ENCODE results near the gene CST6. TPM values are rescaled to one million over a fixed set of nuclear protein-coding genes. Genes with fewer than 3 reads are reported as not detected.

CST6 gene
- total RNA-seq, 1 donor, result 2.9 TPM

GRCh38 chr11:65981101-65981740, 30.6 kb upstream of the CST6 start:
- H2AFZ ChIP-seq (ENCODE audit: low read length), result no peak overlapping the region

DNA sequence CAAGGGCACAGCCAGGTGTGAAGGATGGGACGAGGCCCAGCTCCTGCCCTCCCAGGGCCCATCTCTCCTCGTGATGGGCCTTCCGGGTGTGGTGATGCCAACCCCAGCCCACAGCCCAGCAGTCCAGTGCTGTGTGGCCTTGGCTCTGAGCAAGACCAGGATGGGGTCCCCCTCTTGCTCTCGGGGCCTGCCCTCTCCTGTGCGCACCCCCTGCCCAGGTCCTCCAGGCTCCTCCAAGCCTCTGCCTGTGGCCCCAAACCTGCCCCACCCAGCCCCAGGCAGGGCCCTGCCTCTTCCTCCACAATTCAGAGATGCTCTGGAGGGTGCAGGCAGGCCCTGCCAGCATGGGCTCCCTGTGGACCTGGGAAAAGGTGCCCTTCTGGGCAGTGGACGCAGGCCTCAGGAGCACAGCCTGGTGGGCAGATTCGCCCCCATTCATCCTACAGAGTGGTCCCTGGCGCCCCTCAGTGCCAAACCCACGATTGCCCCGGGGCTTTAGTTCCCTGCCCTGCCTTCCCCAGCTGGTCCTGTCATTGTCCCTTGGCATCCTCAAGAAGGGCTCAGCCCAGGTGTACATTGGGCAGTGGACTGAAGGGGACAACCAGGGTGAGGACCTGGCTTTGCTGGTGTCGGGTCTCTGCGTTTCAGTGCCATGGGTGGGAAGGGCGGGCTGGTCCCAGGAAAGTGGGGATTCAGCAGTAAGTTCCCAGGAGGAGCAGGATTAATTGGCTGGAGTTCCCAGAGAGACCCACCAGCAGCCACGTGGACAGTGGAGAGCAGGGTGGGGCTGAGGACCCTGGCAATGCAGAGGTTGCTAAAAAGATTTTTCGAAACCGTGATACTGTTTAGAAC, 29.6 kb upstream of the CST6 start:
- TF ChIP-seq, protein P1, sequence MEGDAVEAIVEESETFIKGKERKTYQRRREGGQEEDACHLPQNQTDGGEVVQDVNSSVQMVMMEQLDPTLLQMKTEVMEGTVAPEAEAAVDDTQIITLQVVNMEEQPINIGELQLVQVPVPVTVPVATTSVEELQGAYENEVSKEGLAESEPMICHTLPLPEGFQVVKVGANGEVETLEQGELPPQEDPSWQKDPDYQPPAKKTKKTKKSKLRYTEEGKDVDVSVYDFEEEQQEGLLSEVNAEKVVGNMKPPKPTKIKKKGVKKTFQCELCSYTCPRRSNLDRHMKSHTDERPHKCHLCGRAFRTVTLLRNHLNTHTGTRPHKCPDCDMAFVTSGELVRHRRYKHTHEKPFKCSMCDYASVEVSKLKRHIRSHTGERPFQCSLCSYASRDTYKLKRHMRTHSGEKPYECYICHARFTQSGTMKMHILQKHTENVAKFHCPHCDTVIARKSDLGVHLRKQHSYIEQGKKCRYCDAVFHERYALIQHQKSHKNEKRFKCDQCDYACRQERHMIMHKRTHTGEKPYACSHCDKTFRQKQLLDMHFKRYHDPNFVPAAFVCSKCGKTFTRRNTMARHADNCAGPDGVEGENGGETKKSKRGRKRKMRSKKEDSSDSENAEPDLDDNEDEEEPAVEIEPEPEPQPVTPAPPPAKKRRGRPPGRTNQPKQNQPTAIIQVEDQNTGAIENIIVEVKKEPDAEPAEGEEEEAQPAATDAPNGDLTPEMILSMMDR (IDR thresholded peaks at IDR 0.05; ENCODE audit: extremely low read depth, low read depth, low read length), result no peak
- peak; percentile 54 for DNase-seq (ENCODE audit: insufficient read length, low spot score, missing footprints)
- Histone ChIP-seq H3K9me3 (ENCODE audit: low read depth, low read length) (no peaks in the 10 kb centered on the region), H3K27me3 (ENCODE audit: insufficient read depth, low read length) (no peaks in the 10 kb centered on the region), H3K79me2 (ENCODE audit: insufficient read depth, low read length) (no peaks in the 10 kb centered on the region), H3K4me2 (ENCODE audit: insufficient read depth, low read length) (no peak overlapping the region), H3K4me1 (ENCODE audit: insufficient read depth, low read length) (no peaks in the 10 kb centered on the region), H2AFZ (ENCODE audit: low read length) (no peak overlapping the region), H4K20me1 (ENCODE audit: insufficient read depth, low read length) (no peaks in the 10 kb centered on the region), H3K4me3 (ENCODE audit: insufficient read depth, low read length) (no peak overlapping the region), H3K27ac (ENCODE audit: low read depth, low read length) (no peak overlapping the region), H3K36me3 (ENCODE audit: insufficient read depth, low read length) (peaks cover 25% of the 10 kb centered on the region)

More at GRCh38 chr11:65981101-65981740, 30.6 kb upstream of the CST6 start:
- H3K4me3 ChIP-seq (ENCODE audit: insufficient read depth, low read length), result no peak overlapping the region
- no peaks in the 10 kb centered on the region for H3K79me2 ChIP-seq (ENCODE audit: insufficient read depth, low read length)
- H3K36me3 ChIP-seq (ENCODE audit: insufficient read depth, low read length), result peaks cover 35% of the 10 kb centered on the region
- no peak overlapping the region for H3K27ac ChIP-seq (ENCODE audit: low read depth, low read length)
- peak; percentile 59 for DNase-seq (ENCODE audit: insufficient read length, low spot score, missing footprints)
- TF ChIP-seq, protein P1 (IDR thresholded peaks at IDR 0.05; ENCODE audit: extremely low read depth, low read depth, low read length), result no peak
- H4K20me1 ChIP-seq (ENCODE audit: insufficient read depth, low read length), result no peaks in the 10 kb centered on the region
- H3K9me3 ChIP-seq (ENCODE audit: low read depth, low read length), result no peaks in the 10 kb centered on the region
- H3K4me2 ChIP-seq (ENCODE audit: insufficient read depth, low read length), result no peak overlapping the region
- no peaks in the 10 kb centered on the region for H3K27me3 ChIP-seq (ENCODE audit: insufficient read depth, low read length)
- H3K4me1 ChIP-seq (ENCODE audit: insufficient read depth, low read length), result no peaks in the 10 kb centered on the region

DNA sequence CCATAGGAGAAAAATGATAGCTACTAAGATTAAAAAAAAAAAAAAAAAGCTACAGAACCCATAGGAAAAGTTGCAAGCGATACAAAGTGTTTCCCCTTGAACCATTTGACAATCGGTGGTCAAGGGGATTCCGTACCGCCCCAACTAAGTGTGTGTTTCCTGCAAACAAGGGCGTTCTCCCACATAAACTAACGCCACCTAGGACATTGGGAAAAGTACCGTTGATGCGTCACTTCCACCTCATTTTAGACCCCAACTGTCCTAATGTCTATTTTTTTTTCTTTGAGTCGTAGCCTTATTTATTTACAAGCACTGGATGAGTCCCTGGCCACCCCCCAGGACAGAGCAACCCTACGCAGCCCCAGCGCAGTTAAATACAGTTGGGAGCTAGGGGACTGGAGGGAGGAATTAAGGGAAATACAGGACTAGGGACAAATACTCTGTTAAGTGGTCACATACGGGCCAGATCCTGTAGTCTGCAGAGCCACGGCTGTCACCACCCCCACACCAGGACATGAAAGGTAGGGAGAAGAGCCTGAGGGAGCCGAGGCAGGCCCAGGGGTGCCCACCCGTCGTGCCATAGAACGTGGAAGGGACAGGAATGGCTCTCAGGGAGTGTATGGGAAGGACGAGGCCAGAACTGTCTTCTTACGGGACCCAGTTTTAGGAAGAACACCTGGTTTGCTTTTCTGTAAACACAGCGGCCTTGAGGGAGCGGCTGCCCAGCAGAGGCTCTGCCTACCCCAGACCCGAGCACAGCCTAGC, 28.8 kb upstream of the CST6 start:
- Histone ChIP-seq H3K4me1 (ENCODE audit: insufficient read depth, low read length) (no peaks in the 10 kb centered on the region), H4K20me1 (ENCODE audit: insufficient read depth, low read length) (no peaks in the 10 kb centered on the region), H3K79me2 (ENCODE audit: insufficient read depth, low read length) (no peaks in the 10 kb centered on the region), H3K27ac (ENCODE audit: low read depth, low read length) (no peak overlapping the region), H3K36me3 (ENCODE audit: insufficient read depth, low read length) (peaks cover 18% of the 10 kb centered on the region), H3K4me2 (ENCODE audit: insufficient read depth, low read length) (no peak overlapping the region), H3K27me3 (ENCODE audit: insufficient read depth, low read length) (no peaks in the 10 kb centered on the region), H3K4me3 (ENCODE audit: insufficient read depth, low read length) (no peak overlapping the region), H3K9me3 (ENCODE audit: low read depth, low read length) (no peaks in the 10 kb centered on the region), H2AFZ (ENCODE audit: low read length) (no peak overlapping the region)
- peak; percentile 56 for DNase-seq (ENCODE audit: insufficient read length, low spot score, missing footprints)
- TF ChIP-seq, protein P1 (IDR thresholded peaks at IDR 0.05; ENCODE audit: extremely low read depth, low read depth, low read length), result no peak
